ENCODE results near the gene CFAP100. TPM values are rescaled to one million over a fixed set of nuclear protein-coding genes. Genes with fewer than 3 reads are reported as not detected.

The CFAP100 gene
- total and polyA plus RNA-seq, 9 of the 15 experiments (the other 6 are each of a cell fraction or from before 2014, with no cell fraction given): not detected

GRCh38 chr3:126390201-126390600 lies 4.5 kb upstream of the CFAP100 start:
- no peak for DNase-seq (ENCODE audit: extremely low read depth in 1 of 4, low spot score in 3 of 4)
- in situ Hi-C loops (cut with MboI) (loop anchor here (5.0 to 25.0 kb wide), 2 partner anchors 138 to 253 kb away; no protein-coding TSS in a partner anchor), intact Hi-C loops (cut with micrococcal nuclease) (no loop called here)
- TF ChIP-seq TBP (optimal IDR thresholded peaks at IDR 0.05; ENCODE audit: low read depth, low read length): no peak
- TF ChIP-seq FOXK2 (conservative IDR thresholded peaks at IDR 0.05 in 1 of 2, IDR thresholded peaks at IDR 0.05 in 1 of 2; ENCODE audit: low read depth in 2 of 2): no peak
- no peak for TF ChIP-seq MCM2 (IDR thresholded peaks at IDR 0.05; ENCODE audit: low read depth)
- TF ChIP-seq BMI1 (IDR thresholded peaks at IDR 0.05; ENCODE audit: low read length): no peak
- TF ChIP-seq NR1H2 (CRISPR knock-in tag; IDR thresholded peaks at IDR 0.05): no peak
- no peak for TF ChIP-seq ZNF197 (CRISPR knock-in tag; IDR thresholded peaks at IDR 0.05; ENCODE audit: low read depth)
- no peak for TF ChIP-seq PHF21A (IDR thresholded peaks at IDR 0.05; ENCODE audit: borderline replicate concordance, low read depth)
- TF ChIP-seq PURB (CRISPR knock-in tag; IDR thresholded peaks at IDR 0.05; ENCODE audit: low read depth): no peak
- Histone ChIP-seq H3K4me1 (replicated peaks in 1 of 2; ENCODE audit: control insufficient read depth in 2 of 2, insufficient read depth in 2 of 2, low read length in 2 of 2) (peaks cover 0 to 13% of the 10 kb centered on the region in 2 experiments; a peak in 3 of 5 replicates), H3K27ac (ENCODE audit: extremely low read depth, low read depth, low read length) (no peak overlapping the region), H3K9me3 (replicated peaks; ENCODE audit: control insufficient read depth, insufficient read depth, low read depth, low read length) (no peaks in the 10 kb centered on the region), H3K27me3 (ENCODE audit: control insufficient read depth in 2 of 2, insufficient read depth in 2 of 2, low read length in 2 of 2) (peaks cover 5 to 50% of the 10 kb centered on the region in 2 experiments; a peak in 4 of 5 replicates), H3K79me2 (ENCODE audit: control insufficient read depth, insufficient read depth, low read length) (no peaks in the 10 kb centered on the region), H2AFZ (ENCODE audit: low read depth, low read length) (no peak overlapping the region), H3K4me3 (no peak overlapping the region), H3K9ac (ENCODE audit: insufficient read depth in 1 of 2, low read depth in 2 of 2, low read length in 2 of 2) (no peak overlapping the region), H3K4me2 (ENCODE audit: insufficient read depth, low read length) (no peak overlapping the region; the same call in 1 of the 2 replicates), H3K9me1 (ENCODE audit: control insufficient read depth, insufficient read depth, low read length) (no peaks in the 10 kb centered on the region), H4K20me1 (replicated peaks; ENCODE audit: control insufficient read depth, insufficient read depth, low read length) (0 out of 2 replicates have a peak, but pooled peaks cover 3% of the 10 kb centered on the region), H3K36me3 (ENCODE audit: control insufficient read depth, insufficient read depth, low read length) (no peaks in the 10 kb centered on the region)
- ChIA-PET CTCF (ENCODE audit: low intra/inter-chr PET ratio) (interaction anchor here (0.7 to 2.1 kb wide), 4 partner anchors 131 to 257 kb away, joined by 3 to 30 read pairs (median 4); no protein-coding TSS in a partner anchor), POLR2A (no interaction called here)
- WGBS (ENCODE audit: insufficient coverage, low coverage, missing lambda C conversion rate): 5% methylated on average over 8 of the region's 15 CpGs
- no peak for ATAC-seq
- no TSS peak for BruUV-seq (replicated peaks)
- FAIRE-seq: no peak

All from K562 (cell line).